ENCODE data around the gene JAK3. TPM values are rescaled to one million over a fixed set of nuclear protein-coding genes. Genes with fewer than 3 reads are reported as not detected.
A peak's percentile ranks its signal among the peaks of the same experiment; 100 is the strongest.

Gene JAK3
- total and polyA plus RNA-seq, 10 donors: 30.6 to 203 (median 116) TPM

- 78 to 88% (median 83%) methylated on average over 8 to 9 of the region's 9 CpGs for WGBS, 5 donors
- Histone ChIP-seq H3K36me3 (peaks cover 4 to 63% (median 59%) of the 10 kb centered on the region in 6 donors), H3K27me3 (replicated peaks in 1 of 7) (no peaks in the 10 kb centered on the region), H3K4me3 (no peak overlapping the region), H3K4me1 (peaks cover 25 to 70% (median 53%) of the 10 kb centered on the region in 6 donors), H3K27ac (peak overlapping the region in 3 of 8 donors; percentile 98 to 100 (median 98)), H3K9me3 (no peaks in the 10 kb centered on the region)
- DNase-seq: no peak
- no peak for TF ChIP-seq POLR2AphosphoS5 (IDR thresholded peaks at IDR 0.05)
- TF ChIP-seq CTCF (IDR thresholded peaks at IDR 0.05 in 8 of 11, conservative IDR thresholded peaks at IDR 0.05 in 3 of 11): no peak
- no peak for TF ChIP-seq POLR2A (IDR thresholded peaks at IDR 0.05)
- intact Hi-C loops (cut with DNase I; ENCODE audit: low total_unique reads): no loop called here
These were observed 4.4 kb downstream of the JAK3 start for GRCh38 chr19:17843292-17843827.

- Histone ChIP-seq H3K4me1 (peaks cover 20 to 64% (median 48%) of the 10 kb centered on the region in 6 donors), H3K27me3 (replicated peaks in 1 of 7) (no peaks in the 10 kb centered on the region), H3K9me3 (no peaks in the 10 kb centered on the region), H3K4me3 (peak overlapping the region in 1 of 8 donors; percentile 10), H3K36me3 (peaks cover 4 to 69% (median 65%) of the 10 kb centered on the region in 6 donors), H3K27ac (peak overlapping the region in 3 of 8 donors; percentile 21 to 100 (median 98))
- DNase-seq: peak; percentile 73
- TF ChIP-seq POLR2A (IDR thresholded peaks at IDR 0.05) (no peak), CTCF (IDR thresholded peaks at IDR 0.05 in 8 of 11, conservative IDR thresholded peaks at IDR 0.05 in 3 of 11) (no peak), POLR2AphosphoS5 (IDR thresholded peaks at IDR 0.05) (peak in 1 of 3 donors; percentile 10)
- 76 to 96% (median 93%) methylated on average over 8 to 20 of the region's 20 CpGs for WGBS, 5 donors
- intact Hi-C loops (cut with DNase I; ENCODE audit: low total_unique reads): no loop called here
These were observed 5.0 kb downstream of the JAK3 start for GRCh38 chr19:17842663-17843291.

DNA sequence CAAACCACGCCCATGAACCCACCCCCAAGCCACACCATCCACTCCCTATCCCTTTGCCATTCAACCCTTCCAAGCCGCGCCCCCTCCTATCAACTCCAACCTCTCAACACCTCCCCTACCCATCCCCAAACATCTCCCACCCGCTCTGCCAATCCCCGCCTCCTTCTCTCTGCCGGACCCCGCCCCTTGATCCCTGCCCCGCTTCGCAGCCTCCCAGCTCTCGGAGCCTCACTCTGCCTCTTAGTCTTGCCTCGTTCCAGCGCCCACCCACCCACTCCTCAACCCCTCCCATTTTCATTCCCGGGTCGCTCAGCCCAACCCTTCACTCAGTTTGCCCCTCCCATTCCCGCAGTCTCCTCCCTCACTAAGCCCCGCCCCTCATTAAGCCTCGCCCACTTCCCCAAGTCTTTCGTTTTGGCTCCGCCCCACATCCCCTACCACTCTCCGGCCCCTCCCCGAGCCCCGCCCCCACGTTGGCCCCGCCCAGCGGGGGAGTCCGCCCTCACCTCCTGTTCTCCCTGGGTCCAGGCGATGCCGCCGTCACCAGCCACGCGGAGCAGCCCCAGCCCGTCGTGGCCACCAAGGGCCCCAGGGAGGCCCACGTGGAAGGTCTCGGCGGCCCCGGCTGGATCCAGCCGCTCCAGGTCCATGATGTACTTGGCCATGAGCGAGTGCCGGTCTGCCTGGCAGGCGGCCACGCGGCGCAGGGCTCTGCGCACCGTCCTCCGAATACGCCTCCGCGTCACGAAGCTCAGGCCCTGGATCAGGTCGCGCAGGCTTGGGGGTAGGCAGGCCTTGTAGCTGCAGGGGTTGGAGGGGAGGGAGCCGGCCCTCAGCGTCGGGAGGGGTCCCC, 5.7 kb downstream of the JAK3 start:
- peaks cover 4 to 77% (median 72%) of the 10 kb centered on the region in 6 donors for H3K36me3 ChIP-seq
- H3K27me3 ChIP-seq (replicated peaks in 1 of 7): no peaks in the 10 kb centered on the region
- 62 to 84% (median 77%) methylated on average over 31 to 56 of the region's 56 CpGs for WGBS, 5 donors

More for the DNA sequence above, 5.7 kb downstream of the JAK3 start:
- H3K4me1 ChIP-seq: peaks cover 19 to 57% (median 43%) of the 10 kb centered on the region in 6 donors
- DNase-seq: peak; percentile 74
- H3K4me3 ChIP-seq: peak overlapping the region in 1 of 8 donors; percentile 10
- peak overlapping the region in 3 of 8 donors; percentile 21 to 100 (median 98) for H3K27ac ChIP-seq
- no peak for TF ChIP-seq CTCF (IDR thresholded peaks at IDR 0.05 in 8 of 11, conservative IDR thresholded peaks at IDR 0.05 in 3 of 11)
- TF ChIP-seq POLR2AphosphoS5 (IDR thresholded peaks at IDR 0.05): peak in 1 of 3 donors; percentile 66
- intact Hi-C loops (cut with DNase I; ENCODE audit: low total_unique reads): no loop called here
- H3K9me3 ChIP-seq: no peaks in the 10 kb centered on the region

All from spleen (tissue), 11 donors.